Vagina (tissue), 2 donors: Measurements from ENCODE around the gene PABPC3.

ENCODE experiments used
- POLR2A ChIP-seq, 2 donors: fragments of 450-650 bp; IDR thresholded peaks; one replicate each; pipeline ENCODE4 v1.6.1; 2017; ENCODE audit warnings: antibody characterized with exemption in 2 of 2, mild to moderate bottlenecking in 2 of 2, moderate library complexity in 2 of 2
- POLR2AphosphoS5 ChIP-seq, 2 donors: sonication (generic); formaldehyde crosslinking; IDR thresholded peaks; one replicate each; pipeline ENCODE4 v1.9.0; 2017; ENCODE audit warnings: antibody characterized with exemption in 2 of 2, mild to moderate bottlenecking in 2 of 2, low read depth in 1 of 2; ENCODE audit not compliant: insufficient read depth in 1 of 2
- TF ChIP-seq, protein P1 (sequence below), 3 experiments: fragments of 450-650 bp in 2 of 3; fragments of 200-600 bp in 1 of 3; sonication (generic) in 1 of 3; IDR thresholded peaks; one replicate each; pipeline ENCODE4 v1.5.1; 2017 to 2019; ENCODE audit warnings: antibody characterized with exemption in 3 of 3, mild to moderate bottlenecking in 2 of 3, moderate library complexity in 2 of 3

DNA sequence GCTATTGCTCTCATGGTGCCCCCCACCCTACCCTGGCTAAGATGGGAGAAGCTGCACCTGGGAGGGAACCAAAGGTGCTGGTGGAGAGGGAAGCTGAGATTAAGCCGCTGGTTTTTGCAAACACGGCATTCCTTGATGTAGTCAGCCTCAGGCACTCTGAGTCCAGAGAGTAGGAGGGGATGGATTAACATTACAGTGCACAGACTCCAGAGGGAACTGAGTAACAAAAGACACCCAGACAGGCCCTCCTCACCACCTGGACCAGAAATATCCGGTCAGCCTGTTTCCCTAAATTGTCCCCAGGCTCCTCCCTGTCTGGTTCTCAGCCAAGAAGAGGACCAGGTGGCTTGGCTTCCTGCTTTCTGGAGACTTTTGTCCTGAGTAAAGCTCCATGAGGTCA lies 28.9 kb upstream of the PABPC3 start:
- TF ChIP-seq, protein P1, sequence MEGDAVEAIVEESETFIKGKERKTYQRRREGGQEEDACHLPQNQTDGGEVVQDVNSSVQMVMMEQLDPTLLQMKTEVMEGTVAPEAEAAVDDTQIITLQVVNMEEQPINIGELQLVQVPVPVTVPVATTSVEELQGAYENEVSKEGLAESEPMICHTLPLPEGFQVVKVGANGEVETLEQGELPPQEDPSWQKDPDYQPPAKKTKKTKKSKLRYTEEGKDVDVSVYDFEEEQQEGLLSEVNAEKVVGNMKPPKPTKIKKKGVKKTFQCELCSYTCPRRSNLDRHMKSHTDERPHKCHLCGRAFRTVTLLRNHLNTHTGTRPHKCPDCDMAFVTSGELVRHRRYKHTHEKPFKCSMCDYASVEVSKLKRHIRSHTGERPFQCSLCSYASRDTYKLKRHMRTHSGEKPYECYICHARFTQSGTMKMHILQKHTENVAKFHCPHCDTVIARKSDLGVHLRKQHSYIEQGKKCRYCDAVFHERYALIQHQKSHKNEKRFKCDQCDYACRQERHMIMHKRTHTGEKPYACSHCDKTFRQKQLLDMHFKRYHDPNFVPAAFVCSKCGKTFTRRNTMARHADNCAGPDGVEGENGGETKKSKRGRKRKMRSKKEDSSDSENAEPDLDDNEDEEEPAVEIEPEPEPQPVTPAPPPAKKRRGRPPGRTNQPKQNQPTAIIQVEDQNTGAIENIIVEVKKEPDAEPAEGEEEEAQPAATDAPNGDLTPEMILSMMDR (IDR thresholded peaks at IDR 0.05): no peak
- TF ChIP-seq POLR2A (IDR thresholded peaks at IDR 0.05): no peak
- TF ChIP-seq POLR2AphosphoS5 (IDR thresholded peaks at IDR 0.05; ENCODE audit: insufficient read depth in 1 of 2, low read depth in 1 of 2): no peak
